GM12865 (cell line): Measurements from ENCODE around the gene PSMA7.

Source experiments
- DNase-seq: peaks from one replicate; pipeline ENCODE4 v3.0.0; 2010; ENCODE audit warnings: low read depth
- H3K4me3 ChIP-seq: 2 replicates; pipeline ENCODE4 v1.5.1; 2011; ENCODE audit warnings: mild to moderate bottlenecking, low read depth, low read length, control low read depth
- CTCF ChIP-seq: IDR thresholded peaks from 2 replicates; pipeline ENCODE4 v1.5.1; 2011; ENCODE audit warnings: low read length, control low read depth, low read depth, inconsistent platforms; ENCODE audit not compliant: insufficient read depth; ENCODE audit errors: missing control alignments

Gene PSMA7

GRCh38 chr20:62101078-62101477 lies 42.1 kb downstream of the PSMA7 start:
- H3K4me3 ChIP-seq: no peak overlapping the region
- no peak for DNase-seq
- no peak for TF ChIP-seq CTCF

GRCh38 chr20:62097881-62098407 lies 45.2 kb downstream of the PSMA7 start:
- H3K4me3 ChIP-seq: no peak overlapping the region
- no peak for DNase-seq
- TF ChIP-seq CTCF: no peak

GRCh38 chr20:62096421-62097380 lies 46.5 kb downstream of the PSMA7 start:
- no peak for DNase-seq
- TF ChIP-seq CTCF: no peak
- no peak overlapping the region for H3K4me3 ChIP-seq

GRCh38 chr20:62089393-62089792 lies 53.8 kb downstream of the PSMA7 start:
- no peak for DNase-seq
- no peak for TF ChIP-seq CTCF
- H3K4me3 ChIP-seq: no peak overlapping the region

GRCh38 chr20:62088258-62089127 lies 54.7 kb downstream of the PSMA7 start:
- H3K4me3 ChIP-seq: no peak overlapping the region
- no peak for DNase-seq
- no peak for TF ChIP-seq CTCF

GRCh38 chr20:62087632-62088031 lies 55.6 kb downstream of the PSMA7 start:
- no peak for TF ChIP-seq CTCF
- no peak for DNase-seq
- H3K4me3 ChIP-seq: no peak overlapping the region
